Parathyroid adenoma (tissue), 2 donors: ENCODE data around the gene RPS27L.

Experiments used
- H2AFZ ChIP-seq: fragments of 300-600 bp; sonication (generic); one replicate; pipeline ENCODE4 v1.7.0; 2017; ENCODE audit warnings: antibody characterized with exemption, mild to moderate bottlenecking
- H3K27ac ChIP-seq: fragments of 300-600 bp; sonication (generic); one replicate; pipeline ENCODE4 v1.7.0; 2017
- H3K27me3 ChIP-seq: fragments of 300-600 bp; sonication (generic); one replicate; pipeline ENCODE4 v1.7.0; 2017; ENCODE audit warnings: low read length; ENCODE audit not compliant: control insufficient read depth, insufficient read depth
- H3K36me3 ChIP-seq: fragments of 300-600 bp; sonication (generic); one replicate; pipeline ENCODE4 v1.7.0; 2017; ENCODE audit warnings: low read length; ENCODE audit not compliant: control insufficient read depth, insufficient read depth
- H3K4me1 ChIP-seq: fragments of 300-600 bp; sonication (generic); one replicate; pipeline ENCODE4 v1.7.0; 2017; ENCODE audit warnings: control low read depth
- H3K4me2 ChIP-seq: fragments of 300-600 bp; sonication (generic); one replicate; pipeline ENCODE4 v1.7.0; 2017; ENCODE audit warnings: low read length
- H3K4me3 ChIP-seq: fragments of 300-600 bp; sonication (generic); one replicate; pipeline ENCODE4 v1.7.0; 2017; ENCODE audit warnings: low read depth, low read length
- H3K79me2 ChIP-seq: fragments of 300-600 bp; sonication (generic); one replicate; pipeline ENCODE4 v1.7.0; 2017; ENCODE audit warnings: control low read depth
- H3K9ac ChIP-seq: fragments of 300-600 bp; sonication (generic); one replicate; pipeline ENCODE4 v1.7.0; 2017; ENCODE audit warnings: mild to moderate bottlenecking
- H3K9me3 ChIP-seq: fragments of 300-600 bp; sonication (generic); one replicate; pipeline ENCODE4 v1.7.0; 2017; ENCODE audit warnings: low read length; ENCODE audit not compliant: control insufficient read depth
- TF ChIP-seq, protein P1 (sequence below): fragments of 300-600 bp; sonication (generic); IDR thresholded peaks from one replicate; pipeline ENCODE4 v1.7.0; 2017; ENCODE audit warnings: antibody characterized with exemption, mild to moderate bottlenecking
- donor health status: primary hyperparathyroidism.

RPS27L gene

DNA sequence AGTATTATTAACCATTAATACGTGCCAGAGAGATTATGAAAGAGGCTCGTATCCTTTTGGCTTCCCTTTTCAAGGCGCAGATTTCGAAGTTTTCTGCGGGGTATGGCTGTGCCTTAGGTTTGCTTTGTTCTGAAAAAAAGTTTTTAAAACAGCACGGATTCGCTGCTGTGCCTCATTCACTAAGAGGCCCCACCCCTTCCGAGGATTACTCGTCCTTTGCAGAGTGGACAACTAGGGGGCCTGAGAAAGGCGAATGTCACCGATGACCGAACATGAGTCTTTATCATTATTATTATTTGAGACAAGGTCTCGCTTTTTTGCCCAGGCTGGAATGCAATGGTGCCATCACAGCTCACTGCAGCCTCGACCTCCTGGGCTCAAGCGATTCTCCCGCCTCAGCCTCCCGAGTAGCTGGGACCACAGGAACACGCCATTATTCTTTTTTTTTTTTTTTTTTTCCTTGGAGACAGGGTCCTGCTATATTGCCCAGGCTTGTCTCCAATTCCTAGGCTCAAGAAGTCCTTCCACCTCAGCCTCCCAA, 684 bp upstream of the RPS27L start:
- Histone ChIP-seq H3K9me3 (no peaks in the 10 kb centered on the region), H2AFZ (peak overlapping the region; percentile 85), H3K27ac (peak overlapping the region; percentile 89), H3K9ac (peak overlapping the region; percentile 37), H3K27me3 (no peaks in the 10 kb centered on the region), H3K4me3 (peak overlapping the region; percentile 96), H3K4me1 (no peaks in the 10 kb centered on the region), H3K36me3 (no peaks in the 10 kb centered on the region), H3K4me2 (peak overlapping the region; percentile 58), H3K79me2 (no peaks in the 10 kb centered on the region)
- TF ChIP-seq, protein P1, sequence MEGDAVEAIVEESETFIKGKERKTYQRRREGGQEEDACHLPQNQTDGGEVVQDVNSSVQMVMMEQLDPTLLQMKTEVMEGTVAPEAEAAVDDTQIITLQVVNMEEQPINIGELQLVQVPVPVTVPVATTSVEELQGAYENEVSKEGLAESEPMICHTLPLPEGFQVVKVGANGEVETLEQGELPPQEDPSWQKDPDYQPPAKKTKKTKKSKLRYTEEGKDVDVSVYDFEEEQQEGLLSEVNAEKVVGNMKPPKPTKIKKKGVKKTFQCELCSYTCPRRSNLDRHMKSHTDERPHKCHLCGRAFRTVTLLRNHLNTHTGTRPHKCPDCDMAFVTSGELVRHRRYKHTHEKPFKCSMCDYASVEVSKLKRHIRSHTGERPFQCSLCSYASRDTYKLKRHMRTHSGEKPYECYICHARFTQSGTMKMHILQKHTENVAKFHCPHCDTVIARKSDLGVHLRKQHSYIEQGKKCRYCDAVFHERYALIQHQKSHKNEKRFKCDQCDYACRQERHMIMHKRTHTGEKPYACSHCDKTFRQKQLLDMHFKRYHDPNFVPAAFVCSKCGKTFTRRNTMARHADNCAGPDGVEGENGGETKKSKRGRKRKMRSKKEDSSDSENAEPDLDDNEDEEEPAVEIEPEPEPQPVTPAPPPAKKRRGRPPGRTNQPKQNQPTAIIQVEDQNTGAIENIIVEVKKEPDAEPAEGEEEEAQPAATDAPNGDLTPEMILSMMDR, result no peak

DNA sequence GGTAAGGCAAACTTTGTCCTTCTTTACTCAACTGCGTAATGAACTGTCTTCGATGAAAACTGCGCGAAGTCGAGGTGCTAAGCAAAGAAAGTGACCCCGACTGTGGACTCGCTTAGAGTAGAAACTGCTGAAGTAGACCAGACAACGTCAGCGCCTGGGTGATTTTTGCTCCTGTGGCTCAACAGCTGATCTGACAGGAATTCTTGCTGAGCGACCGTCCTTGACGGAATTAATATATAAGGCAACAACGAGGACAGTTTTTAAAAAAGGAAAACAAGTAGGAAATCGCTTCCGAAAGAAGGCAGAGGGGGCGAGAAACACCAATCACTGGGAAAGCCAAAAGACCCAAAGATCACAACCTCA, 541 bp downstream of the RPS27L start:
- H3K4me2 ChIP-seq, result peak overlapping the region; percentile 58
- no peaks in the 10 kb centered on the region for H3K36me3 ChIP-seq
- H2AFZ ChIP-seq, result peak overlapping the region; percentile 85
- no peaks in the 10 kb centered on the region for H3K9me3 ChIP-seq
- H3K4me3 ChIP-seq, result peak overlapping the region; percentile 96
- no peaks in the 10 kb centered on the region for H3K4me1 ChIP-seq
- no peaks in the 10 kb centered on the region for H3K27me3 ChIP-seq
- H3K27ac ChIP-seq, result peak overlapping the region; percentile 89
- TF ChIP-seq, protein P1, result no peak
- H3K9ac ChIP-seq, result no peak overlapping the region
- no peaks in the 10 kb centered on the region for H3K79me2 ChIP-seq

DNA sequence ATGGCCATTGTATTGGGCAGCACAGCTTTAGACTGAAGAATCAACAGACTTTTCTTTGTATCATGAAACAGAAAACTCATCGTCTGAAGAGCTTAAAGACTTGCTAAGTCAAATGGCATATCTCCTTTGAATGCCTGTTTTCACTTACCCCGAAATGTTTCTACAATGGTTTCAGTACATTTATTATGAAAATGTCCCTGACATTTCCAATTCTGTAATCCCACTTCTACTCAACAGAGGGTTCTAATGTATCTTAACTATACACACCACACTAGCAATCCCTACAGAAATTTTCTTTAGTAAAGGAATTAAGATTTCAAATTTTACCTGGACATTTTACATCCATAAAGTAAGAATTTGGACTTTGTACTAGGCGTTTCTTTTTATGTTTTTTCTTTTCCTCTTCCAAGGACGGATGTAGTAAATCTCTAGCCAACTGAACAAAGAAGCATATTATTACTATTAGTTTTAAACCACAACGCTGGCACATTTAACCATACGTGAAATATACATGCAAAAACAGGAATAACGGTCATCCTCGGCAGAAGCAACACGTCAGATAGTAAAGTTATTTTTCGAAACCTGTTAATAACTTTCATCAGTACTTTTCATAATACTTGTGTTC, 1.1 kb downstream of the RPS27L start:
- Histone ChIP-seq H3K4me3 (peak overlapping the region; percentile 96), H3K4me2 (peak overlapping the region; percentile 58), H3K9ac (no peak overlapping the region), H3K9me3 (no peaks in the 10 kb centered on the region), H3K27me3 (no peaks in the 10 kb centered on the region), H3K79me2 (no peaks in the 10 kb centered on the region), H3K27ac (peak overlapping the region; percentile 89), H2AFZ (peak overlapping the region; percentile 85), H3K4me1 (no peaks in the 10 kb centered on the region), H3K36me3 (no peaks in the 10 kb centered on the region)
- TF ChIP-seq, protein P1, result no peak

DNA sequence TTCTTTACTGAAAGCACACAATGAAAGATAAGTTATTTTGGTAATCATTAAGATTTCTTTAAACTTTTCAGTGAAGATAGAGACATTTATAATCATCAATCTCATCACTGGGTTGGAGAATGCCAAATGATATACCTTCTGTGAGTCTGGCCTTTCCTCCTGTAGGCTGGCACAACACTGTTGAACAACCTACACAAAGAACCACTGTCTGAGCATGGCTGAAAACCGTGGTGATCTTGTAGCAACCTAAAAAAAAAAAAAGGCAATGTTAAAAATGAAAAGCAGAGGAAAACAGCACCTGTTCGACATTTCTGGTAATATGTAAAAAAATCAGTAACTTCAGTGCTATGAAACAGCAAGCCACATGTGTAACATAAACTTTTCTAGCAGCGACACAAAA, 1.8 kb downstream of the RPS27L start:
- Histone ChIP-seq H2AFZ (no peak overlapping the region), H3K4me3 (no peak overlapping the region), H3K27ac (no peak overlapping the region), H3K9ac (no peak overlapping the region), H3K27me3 (no peaks in the 10 kb centered on the region), H3K4me2 (no peak overlapping the region), H3K79me2 (no peaks in the 10 kb centered on the region), H3K36me3 (no peaks in the 10 kb centered on the region), H3K4me1 (no peaks in the 10 kb centered on the region), H3K9me3 (no peaks in the 10 kb centered on the region)
- TF ChIP-seq, protein P1, result no peak

DNA sequence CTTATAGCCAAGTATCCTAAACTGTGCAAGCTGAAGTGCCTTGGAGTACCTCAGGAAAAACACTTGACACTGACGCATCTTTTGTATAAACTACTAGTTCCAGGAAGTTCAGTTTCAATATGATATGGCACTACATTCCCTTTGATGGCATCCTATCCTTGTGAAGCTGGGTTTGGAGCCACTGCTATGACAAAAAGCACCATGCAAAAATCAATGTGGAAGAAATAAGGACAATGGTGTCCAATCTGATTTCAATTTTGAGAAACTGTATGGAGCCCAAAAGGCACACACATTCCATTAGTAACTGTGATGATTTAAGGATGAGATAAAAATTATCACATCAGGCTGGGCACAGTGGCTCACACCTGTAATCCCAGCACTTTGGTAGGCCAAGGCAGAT, 5.6 kb downstream of the RPS27L start:
- H3K4me1 ChIP-seq, result no peaks in the 10 kb centered on the region
- H3K4me2 ChIP-seq, result no peak overlapping the region
- TF ChIP-seq, protein P1, result no peak
- H2AFZ ChIP-seq, result no peak overlapping the region
- H3K4me3 ChIP-seq, result no peak overlapping the region
- H3K27me3 ChIP-seq, result no peaks in the 10 kb centered on the region
- H3K79me2 ChIP-seq, result no peaks in the 10 kb centered on the region
- no peaks in the 10 kb centered on the region for H3K9me3 ChIP-seq
- H3K27ac ChIP-seq, result no peak overlapping the region
- no peak overlapping the region for H3K9ac ChIP-seq
- no peaks in the 10 kb centered on the region for H3K36me3 ChIP-seq
